Neuronal stem cell (in vitro differentiated cells): ENCODE results near the gene IPCEF1.

Source experiments
- DNase-seq: peaks from one replicate; pipeline ENCODE4 v3.0.0-alpha.2; 2013; ENCODE audit warnings: low spot score
- H2AFZ ChIP-seq: one replicate; pipeline ENCODE4 v1.6.1; 2013; ENCODE audit warnings: mild to moderate bottlenecking, low read length, inconsistent platforms
- H2AK5ac ChIP-seq: 2 replicates; pipeline ENCODE4 v1.6.1; 2013; ENCODE audit warnings: low read depth, mild to moderate bottlenecking, inconsistent platforms, low read length, moderate library complexity, mixed read lengths
- H2BK120ac ChIP-seq: 2 replicates; pipeline ENCODE4 v1.6.1; 2013; ENCODE audit warnings: low read depth, mild to moderate bottlenecking, inconsistent platforms, low read length, moderate library complexity, mixed read lengths
- H2BK12ac ChIP-seq: one replicate; pipeline ENCODE4 v1.6.1; 2013; ENCODE audit warnings: low read length, inconsistent platforms
- H2BK15ac ChIP-seq: 2 replicates; pipeline ENCODE4 v1.6.1; 2013; ENCODE audit warnings: mild to moderate bottlenecking, low read length, inconsistent platforms, mixed read lengths
- H2BK5ac ChIP-seq: one replicate; pipeline ENCODE4 v1.6.1; 2013; ENCODE audit warnings: inconsistent platforms, mild to moderate bottlenecking, low read length, moderate library complexity
- H3K14ac ChIP-seq: one replicate; pipeline ENCODE4 v1.6.1; 2013; ENCODE audit warnings: low read length, inconsistent platforms
- H3K18ac ChIP-seq: 2 replicates; pipeline ENCODE4 v1.6.1; 2013; ENCODE audit warnings: low read length, inconsistent platforms
- H3K23ac ChIP-seq: 2 replicates; pipeline ENCODE4 v1.6.1; 2013; ENCODE audit warnings: low read depth, mild to moderate bottlenecking, mixed read lengths, low read length, inconsistent platforms; ENCODE audit not compliant: poor library complexity
- H3K27ac ChIP-seq: replicated peaks from 3 replicates; pipeline ENCODE4 v1.5.1; 2013; ENCODE audit warnings: low read length, inconsistent platforms
- H3K27me3 ChIP-seq, 3 experiments: 2 replicates each; pipeline ENCODE4 v1.6.1; 2013; ENCODE audit warnings: low read length in 3 of 3, mild to moderate bottlenecking in 2 of 3, inconsistent platforms in 1 of 3, low read depth in 1 of 3, mixed read lengths in 1 of 3, moderate library complexity in 1 of 3; ENCODE audit not compliant: control insufficient read depth in 3 of 3, insufficient read depth in 3 of 3
- H3K36me3 ChIP-seq, 2 donors: replicated peaks in 1 of 2; 2 replicates each; pipeline ENCODE4 v1.6.1; 2013; ENCODE audit warnings: low read length in 2 of 2; ENCODE audit not compliant: control insufficient read depth in 2 of 2, insufficient read depth in 2 of 2
- H3K4ac ChIP-seq: 2 replicates; pipeline ENCODE4 v1.6.1; 2013; ENCODE audit warnings: inconsistent platforms, mild to moderate bottlenecking, low read length, moderate library complexity
- H3K4me1 ChIP-seq, 2 donors: 1 replicate in 1 of 2; 2 replicates in 1 of 2; pipeline ENCODE4 v1.6.1; 2013; ENCODE audit warnings: low read length in 2 of 2, low read depth in 1 of 2; ENCODE audit not compliant: control insufficient read depth in 2 of 2, insufficient read depth in 1 of 2
- H3K4me2 ChIP-seq: one replicate; pipeline ENCODE4 v1.6.1; 2013; ENCODE audit warnings: mild to moderate bottlenecking, low read length, inconsistent platforms; ENCODE audit not compliant: insufficient read depth, poor library complexity, severe bottlenecking
- H3K4me3 ChIP-seq, 2 donors: 2 replicates each; pipeline ENCODE4 v1.5.1; 2013; ENCODE audit warnings: low read length in 2 of 2, mild to moderate bottlenecking in 2 of 2, inconsistent platforms in 1 of 2, moderate library complexity in 1 of 2
- H3K79me1 ChIP-seq: one replicate; pipeline ENCODE4 v1.6.1; 2013; ENCODE audit warnings: low read depth, mild to moderate bottlenecking, inconsistent platforms, low read length, moderate library complexity
- H3K9ac ChIP-seq: one replicate; pipeline ENCODE4 v1.6.1; 2013; ENCODE audit warnings: mild to moderate bottlenecking, low read depth, low read length, inconsistent platforms; ENCODE audit not compliant: poor library complexity
- H3K9me3 ChIP-seq, 2 donors: replicated peaks in 1 of 2; 2 replicates each; pipeline versions ENCODE3 to v1.6.1; 2013; ENCODE audit warnings: low read length in 2 of 2, mild to moderate bottlenecking in 2 of 2, inconsistent platforms in 1 of 2, low read depth in 1 of 2, mixed read lengths in 1 of 2, moderate library complexity in 1 of 2; ENCODE audit not compliant: control insufficient read depth in 2 of 2, insufficient read depth in 1 of 2
- H4K8ac ChIP-seq: one replicate; pipeline ENCODE4 v1.6.1; 2013; ENCODE audit warnings: low read depth, mild to moderate bottlenecking, inconsistent platforms, low read length, moderate library complexity
- H4K91ac ChIP-seq: one replicate; pipeline ENCODE4 v1.6.1; 2013; ENCODE audit warnings: low read length, low read depth, mild to moderate bottlenecking, inconsistent platforms; ENCODE audit not compliant: poor library complexity
- WGBS, 2 donors: extraction: QIAGEN DNeasy Blood & Tissue Kit; methylation state at CpG; one replicate each; pipeline ENCODE4 v1.1.7; 2013; ENCODE audit warnings: missing lambda C conversion rate in 2 of 2, mixed read lengths in 1 of 2; ENCODE audit not compliant: insufficient read length in 2 of 2, insufficient replicate concordance in 1 of 2; ENCODE audit errors: extremely low coverage in 2 of 2; 5-methylcytosine and 5-hydroxymethylcytosine counted together

The IPCEF1 gene

DNA sequence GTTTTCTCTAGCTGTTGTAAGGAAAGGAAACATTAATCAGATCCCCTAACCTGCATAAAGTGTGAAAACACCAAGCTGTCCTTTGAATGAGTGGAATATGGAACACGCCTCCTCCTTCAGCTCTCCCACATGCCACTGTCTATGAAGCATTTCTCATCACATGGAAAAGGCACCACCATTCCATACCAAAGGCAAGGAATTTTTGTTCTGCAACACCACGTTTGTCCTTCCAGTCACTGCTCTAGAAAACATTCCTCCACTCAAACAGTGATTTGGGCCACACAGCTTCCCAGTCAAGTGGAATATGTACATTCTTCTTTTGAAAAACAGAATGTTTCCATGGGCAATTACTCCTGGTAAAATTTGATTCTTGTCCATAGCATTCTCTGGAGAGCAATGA lies 197.5 kb downstream of the IPCEF1 start:
- Histone ChIP-seq H3K9me3 (peaks cover 0 to 2% of the 10 kb centered on the region in 2 donors), H3K4me3 (no peak overlapping the region), H3K27ac (no peak overlapping the region), H3K9ac (no peak overlapping the region), H3K18ac (no peak overlapping the region), H2AK5ac (no peak overlapping the region), H2BK5ac (no peak overlapping the region), H4K91ac (no peak overlapping the region), H3K4ac (no peak overlapping the region), H3K4me1 (peaks cover 0 to 3% of the 10 kb centered on the region in 2 donors), H2BK120ac (no peak overlapping the region), H3K23ac (no peak overlapping the region), H3K27me3 (no peaks in the 10 kb centered on the region), H2BK15ac (no peak overlapping the region), H3K14ac (no peak overlapping the region), H2BK12ac (no peak overlapping the region), H3K4me2 (no peak overlapping the region), H3K79me1 (no peaks in the 10 kb centered on the region), H2AFZ (no peak overlapping the region), H4K8ac (no peak overlapping the region), H3K36me3 (no peaks in the 10 kb centered on the region)
- DNase-seq: no peak
- no CpG with 5 or more reads among the region's 2 CpGs for WGBS, 2 donors

DNA sequence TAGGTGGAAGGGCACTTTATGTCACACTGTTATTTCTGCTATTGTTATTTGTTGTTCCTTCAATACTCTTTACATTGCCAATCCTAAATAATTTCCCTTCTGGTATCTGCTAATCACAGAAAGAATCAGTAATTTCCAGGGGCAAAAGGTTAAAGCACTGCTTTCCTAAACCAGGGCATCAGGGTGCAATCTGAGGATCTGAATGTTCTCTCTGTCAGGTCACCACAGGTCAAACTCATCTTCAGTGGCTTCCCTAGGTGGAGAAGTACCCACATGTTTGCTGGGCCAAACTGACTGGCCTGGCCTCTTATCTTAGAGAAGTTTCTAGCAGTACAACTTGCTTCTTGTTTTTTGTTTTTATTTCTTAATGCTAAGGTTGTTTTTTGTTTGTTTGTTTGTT lies 198.9 kb downstream of the IPCEF1 start:
- Histone ChIP-seq H3K4ac (no peak overlapping the region), H3K9ac (no peak overlapping the region), H3K23ac (no peak overlapping the region), H2BK15ac (no peak overlapping the region), H3K27ac (no peak overlapping the region), H2AK5ac (no peak overlapping the region), H3K27me3 (no peaks in the 10 kb centered on the region), H4K91ac (no peak overlapping the region), H2BK12ac (no peak overlapping the region), H4K8ac (no peak overlapping the region), H3K9me3 (peaks cover 0 to 2% of the 10 kb centered on the region in 2 donors), H2BK120ac (no peak overlapping the region), H2AFZ (no peak overlapping the region), H3K4me2 (no peak overlapping the region), H3K4me1 (peaks cover 0 to 3% of the 10 kb centered on the region in 2 donors), H3K79me1 (no peaks in the 10 kb centered on the region), H3K36me3 (no peaks in the 10 kb centered on the region), H3K14ac (no peak overlapping the region), H3K4me3 (no peak overlapping the region), H3K18ac (no peak overlapping the region), H2BK5ac (no peak overlapping the region)
- DNase-seq: no peak

DNA sequence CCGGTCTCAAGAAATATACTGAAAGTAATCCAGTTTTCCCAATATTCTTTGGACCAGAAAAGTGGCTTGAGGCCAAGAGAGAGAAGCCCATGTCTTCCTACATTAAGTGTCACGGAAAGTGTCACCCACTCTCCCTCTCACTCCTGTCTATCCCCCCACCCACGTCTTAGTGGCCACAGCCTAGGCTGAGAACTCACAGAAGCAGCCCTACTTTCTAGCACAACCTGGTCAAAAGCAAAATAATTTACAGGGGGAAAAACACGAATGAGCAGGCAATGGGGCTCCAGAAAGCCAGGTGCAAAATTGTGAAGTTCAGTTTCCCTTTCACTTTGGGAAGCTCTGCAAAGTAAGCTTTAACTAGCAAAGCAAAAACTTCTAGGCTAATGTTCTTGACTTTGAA lies 199.5 kb downstream of the IPCEF1 start:
- Histone ChIP-seq H2BK5ac (no peak overlapping the region), H3K4ac (no peak overlapping the region), H3K18ac (no peak overlapping the region), H3K36me3 (no peaks in the 10 kb centered on the region), H3K79me1 (no peaks in the 10 kb centered on the region), H2AK5ac (no peak overlapping the region), H4K8ac (no peak overlapping the region), H3K14ac (no peak overlapping the region), H4K91ac (no peak overlapping the region), H3K27ac (no peak overlapping the region), H2BK15ac (no peak overlapping the region), H3K4me1 (peaks cover 0 to 3% of the 10 kb centered on the region in 2 donors), H3K9ac (no peak overlapping the region), H3K27me3 (no peaks in the 10 kb centered on the region), H2BK120ac (no peak overlapping the region), H3K23ac (no peak overlapping the region), H3K4me3 (no peak overlapping the region), H2AFZ (no peak overlapping the region), H3K9me3 (peaks cover 0 to 2% of the 10 kb centered on the region in 2 donors), H3K4me2 (no peak overlapping the region), H2BK12ac (no peak overlapping the region)
- WGBS, 2 donors: no CpG with 5 or more reads among the region's 4 CpGs
- DNase-seq: no peak

DNA sequence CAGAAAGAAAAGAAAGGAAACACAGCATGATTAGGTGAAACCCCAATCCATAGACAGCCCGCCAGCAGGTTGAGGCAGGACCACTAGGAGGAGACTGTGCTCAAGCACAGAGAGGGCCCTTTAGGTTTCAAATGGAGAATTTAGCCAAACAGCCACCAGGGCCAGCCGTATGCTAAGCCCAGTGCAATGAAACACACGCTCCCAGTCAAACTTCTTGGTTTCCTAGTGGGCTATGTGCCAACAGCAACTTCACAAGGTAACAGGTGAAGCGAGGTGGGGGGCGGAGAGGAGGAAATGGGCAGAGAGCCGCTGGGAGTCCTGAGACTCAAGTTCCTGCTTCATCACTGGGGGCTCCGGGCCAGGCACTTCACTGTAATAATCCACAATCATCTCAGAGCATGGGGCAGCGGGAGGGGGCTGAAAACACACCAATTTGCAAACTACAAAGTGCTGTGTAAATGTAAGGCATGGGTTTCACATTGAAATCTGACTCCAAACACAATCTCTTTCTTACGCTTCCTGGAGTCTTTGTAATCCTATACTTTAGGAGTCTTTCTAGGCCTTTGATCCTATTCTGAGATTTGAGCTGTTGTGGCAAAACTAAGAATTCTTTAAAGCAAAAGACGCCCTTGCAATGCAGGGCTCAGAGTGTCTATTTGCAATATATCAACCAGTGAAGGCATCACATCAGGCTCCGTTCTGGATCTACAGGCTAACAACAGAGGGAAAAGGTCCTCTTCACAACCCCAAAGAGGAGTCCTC lies 200.3 kb downstream of the IPCEF1 start:
- Histone ChIP-seq H4K91ac (no peak overlapping the region), H3K27me3 (no peaks in the 10 kb centered on the region), H2BK12ac (no peak overlapping the region), H2AK5ac (no peak overlapping the region), H3K4me2 (no peak overlapping the region), H3K4me3 (no peak overlapping the region), H3K18ac (no peak overlapping the region), H3K9ac (no peak overlapping the region), H3K4me1 (peaks cover 0 to 3% of the 10 kb centered on the region in 2 donors), H2BK15ac (no peak overlapping the region), H3K23ac (no peak overlapping the region), H4K8ac (no peak overlapping the region), H3K79me1 (no peaks in the 10 kb centered on the region), H2BK120ac (no peak overlapping the region), H2BK5ac (no peak overlapping the region), H3K9me3 (peaks cover 0 to 2% of the 10 kb centered on the region in 2 donors), H3K14ac (no peak overlapping the region), H3K4ac (no peak overlapping the region), H2AFZ (no peak overlapping the region), H3K36me3 (no peaks in the 10 kb centered on the region), H3K27ac (no peak overlapping the region)
- no peak for DNase-seq
- WGBS, 2 donors: no CpG with 5 or more reads among the region's 11 CpGs
